HepG2 (cell line): ENCODE results near the gene DNAJB2. TPM values are rescaled to one million over a fixed set of nuclear protein-coding genes. Genes with fewer than 3 reads are reported as not detected.
A peak's percentile ranks its signal among the peaks of the same experiment; 100 is the strongest.

ENCODE experiments used
- ATRX ChIP-seq: sonication (generic); formaldehyde crosslinking; IDR thresholded peaks from 2 replicates; pipeline ENCODE4 v1.4.0; 2020; ENCODE audit warnings: missing genetic modification reagents, borderline replicate concordance
- BATF2 ChIP-seq: sonication (generic); formaldehyde crosslinking; IDR thresholded peaks from 2 replicates; pipeline ENCODE4 v1.8.0; 2022; ENCODE audit warnings: mild to moderate bottlenecking, missing genetic modification reagents, moderate library complexity
- CHD2 ChIP-seq: IDR thresholded peaks from 2 replicates; pipeline ENCODE4 v1.6.1; 2011; ENCODE audit warnings: low read depth, low read length, improper control_type of control experiment
- KIAA2018 ChIP-seq: sonication (generic); formaldehyde crosslinking; IDR thresholded peaks from 2 replicates; pipeline ENCODE4 v1.5.0; 2020; ENCODE audit warnings: mild to moderate bottlenecking, missing genetic modification reagents, borderline replicate concordance
- MEIS1 ChIP-seq: sonication (generic); formaldehyde crosslinking; IDR thresholded peaks from 2 replicates; pipeline ENCODE4 v1.9.0; 2021; ENCODE audit warnings: mild to moderate bottlenecking, missing genetic modification reagents, moderate library complexity, borderline replicate concordance
- NBN ChIP-seq: fragments of 450-650 bp; conservative IDR thresholded peaks from 2 replicates; pipeline ENCODE4 v1.6.1; 2017
- NCOR1 ChIP-seq: fragments of 200-600 bp; sonication (generic); IDR thresholded peaks from 2 replicates; pipeline ENCODE4 v1.7.0; 2017; ENCODE audit warnings: antibody characterized with exemption, low read length, borderline replicate concordance
- PLRG1 ChIP-seq: fragments of 450-650 bp; conservative IDR thresholded peaks from 2 replicates; pipeline ENCODE4 v1.6.1; 2016
- POGK ChIP-seq: sonication (generic); formaldehyde crosslinking; conservative IDR thresholded peaks from 2 replicates; pipeline ENCODE4 v1.8.0; 2022; ENCODE audit warnings: mild to moderate bottlenecking, moderate library complexity, missing genetic modification reagents
- TBP ChIP-seq: sonication (generic); formaldehyde crosslinking; IDR thresholded peaks from 2 replicates; pipeline ENCODE4 v1.5.0; 2020; ENCODE audit warnings: missing genetic modification reagents
- THRA ChIP-seq: sonication (generic); formaldehyde crosslinking; IDR thresholded peaks from 2 replicates; pipeline ENCODE4 v1.4.0; 2020; ENCODE audit warnings: missing genetic modification reagents, borderline replicate concordance
- ZKSCAN5 ChIP-seq: sonication (generic); formaldehyde crosslinking; IDR thresholded peaks from 2 replicates; pipeline ENCODE4 v1.5.1; 2020; ENCODE audit warnings: mild to moderate bottlenecking, missing genetic modification reagents
- ZNF264 ChIP-seq: sonication (generic); formaldehyde crosslinking; IDR thresholded peaks from 2 replicates; pipeline ENCODE4 v1.4.0; 2020; ENCODE audit warnings: missing genetic modification reagents
- ZNF484 ChIP-seq: sonication (generic); formaldehyde crosslinking; IDR thresholded peaks from 2 replicates; pipeline ENCODE4 v1.5.1; 2020; ENCODE audit warnings: mild to moderate bottlenecking, low read depth, missing genetic modification reagents, borderline replicate concordance
- ZNF639 ChIP-seq: conservative IDR thresholded peaks from 2 replicates; pipeline ENCODE4 v1.6.1; 2018; ENCODE audit warnings: missing genetic modification reagents
- ZNF652 ChIP-seq: IDR thresholded peaks from 2 replicates; pipeline ENCODE4 v1.6.1; 2016; ENCODE audit warnings: low read depth, borderline replicate concordance
- polyA plus RNA-seq, 8 experiments: library from polyadenylated mRNA; depleted of rRNA in 3 of 8; stranded (reverse) in 7 of 8; unstranded in 1 of 8; fragments of >200 nt; fragmentation: Illumina TruSeq in 4 of 8; extraction: Trizol in 4 of 8; gene quantifications; 2 replicates each; pipeline versions ENCODE4 v1.2.1 to v1.2.3, GENCODE V29; 2011 to 2016; ENCODE audit warnings: low read depth in 4 of 8, missing spikeins in 1 of 8, mixed read lengths in 1 of 8; ENCODE audit not compliant: insufficient read depth in 1 of 8
- total RNA-seq, 5 experiments: library from RNA; depleted of rRNA; stranded (reverse); fragments of >200 nt; fragmentation: Illumina TruSeq; extraction: Trizol; gene quantifications; 2 replicates each; pipeline ENCODE4 v1.2.3, GENCODE V29; 2016; ENCODE audit warnings: low read depth in 1 of 5

DNAJB2 gene
- total and polyA plus RNA-seq, 2 of the 13 experiments (the other 11 are each of a cell fraction or from before 2014, with no cell fraction given), result 21.3 to 31.1 TPM

- TF ChIP-seq KIAA2018 (CRISPR knock-in tag) (no peak), MEIS1 (peak; percentile 93), NBN (no peak), ZNF652 (CRISPR knock-in tag) (no peak), POGK (peak; percentile 92), ZNF264 (peak; percentile 89), CHD2 (no peak), ZNF484 (no peak), NCOR1 (no peak; the same call in 1 of the 2 replicates), BATF2 (CRISPR knock-in tag) (peak; percentile 47; the same call in 1 of the 2 replicates), PLRG1 (no peak), THRA (CRISPR knock-in tag) (peak; percentile 92), TBP (CRISPR knock-in tag) (no peak), ZKSCAN5 (CRISPR knock-in tag) (peak; percentile 63; the same call in 1 of the 2 replicates), ATRX (no peak), ZNF639 (CRISPR knock-in tag) (peak; percentile 90)
These were observed 33.8 kb upstream of the DNAJB2 start, which contains the start of the genes GLB1L and STK16 (continued) for GRCh38 chr2:219245148-219245898.
